Measurements from ENCODE around the gene PPHLN1.

The PPHLN1 gene

GRCh38 chr12:42325653-42326474, at the start of gene PPHLN1, which contains the start of gene ZCRB1:
TSS of gene PPHLN1 (plus strand) at chr12:42326167. CDS start at chr12:42335903, 9,736 bp downstream.
TSS of gene ZCRB1 (minus strand) at chr12:42326094. CDS start at chr12:42324102, 1,992 bp downstream.
- peak; percentile 87 for DNase-seq (ENCODE audit: low read depth)

GRCh38 chr12:42277396-42278127, 48.4 kb upstream of the PPHLN1 start:
- DNase-seq (ENCODE audit: low read depth): no peak

DNA sequence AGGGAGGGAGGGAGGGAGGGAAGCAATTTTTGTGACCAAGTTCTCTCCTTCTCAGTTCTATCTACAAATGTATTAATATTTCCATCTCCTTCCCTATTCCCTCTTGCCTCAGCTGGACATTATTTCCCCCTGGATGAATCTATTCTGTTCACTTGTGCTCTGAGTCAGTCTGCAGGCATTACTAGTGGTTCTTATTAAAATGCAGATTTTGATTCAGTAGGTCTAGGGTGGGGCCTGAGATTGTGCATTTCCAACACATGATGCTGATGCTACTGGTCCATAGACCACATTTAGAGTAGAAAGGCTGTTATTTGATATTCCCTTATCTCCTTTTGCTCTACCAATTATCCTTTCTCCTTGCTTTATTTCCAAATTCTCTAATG, 47.8 kb upstream of the PPHLN1 start:
- DNase-seq (ENCODE audit: low read depth): no peak

DNA sequence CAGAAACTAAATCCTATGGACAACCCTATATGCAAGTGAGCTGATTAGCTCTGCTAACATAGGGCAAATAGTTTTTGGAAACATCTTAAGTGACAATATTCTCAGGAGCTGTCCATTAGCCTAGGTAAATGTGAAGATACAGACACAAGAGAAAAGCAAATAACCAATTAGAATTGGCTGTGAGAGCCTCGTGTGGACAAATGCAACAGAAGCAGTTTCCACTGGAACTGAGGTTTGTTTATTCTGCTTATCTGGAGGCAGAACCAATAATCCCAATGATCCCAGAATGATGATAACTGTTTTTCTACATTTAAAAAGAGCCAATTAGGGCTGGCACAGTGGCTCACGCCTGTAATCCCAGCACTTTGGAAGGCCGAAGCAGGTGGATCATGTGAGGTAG, 44.7 kb upstream of the PPHLN1 start:
- no peak for DNase-seq (ENCODE audit: low read depth)

GRCh38 chr12:42281844-42282243, 44.1 kb upstream of the PPHLN1 start:
- no peak for DNase-seq (ENCODE audit: low read depth)

DNA sequence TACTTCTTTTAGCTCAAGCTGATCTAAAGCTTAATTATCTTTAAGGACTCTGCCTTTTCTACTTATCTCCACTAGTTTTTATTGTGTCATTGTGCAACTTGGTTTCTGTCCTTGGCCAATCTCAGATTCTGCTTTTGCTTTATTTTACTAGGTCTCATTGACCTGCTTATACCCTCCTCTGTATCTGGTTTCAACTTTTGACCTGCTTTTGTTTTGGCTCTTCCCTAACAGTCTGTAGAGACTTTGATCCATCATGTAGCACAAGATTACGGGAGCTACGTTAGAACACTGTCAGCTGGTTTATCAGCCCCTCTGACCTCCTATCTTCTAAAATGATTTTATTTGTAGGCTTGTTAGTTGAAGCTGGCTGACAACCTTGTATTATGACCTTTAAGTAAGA, 43.7 kb upstream of the PPHLN1 start:
- DNase-seq (ENCODE audit: low read depth): no peak

GRCh38 chr12:42283739-42284138, 42.2 kb upstream of the PPHLN1 start:
- DNase-seq (ENCODE audit: low read depth): no peak

DNA sequence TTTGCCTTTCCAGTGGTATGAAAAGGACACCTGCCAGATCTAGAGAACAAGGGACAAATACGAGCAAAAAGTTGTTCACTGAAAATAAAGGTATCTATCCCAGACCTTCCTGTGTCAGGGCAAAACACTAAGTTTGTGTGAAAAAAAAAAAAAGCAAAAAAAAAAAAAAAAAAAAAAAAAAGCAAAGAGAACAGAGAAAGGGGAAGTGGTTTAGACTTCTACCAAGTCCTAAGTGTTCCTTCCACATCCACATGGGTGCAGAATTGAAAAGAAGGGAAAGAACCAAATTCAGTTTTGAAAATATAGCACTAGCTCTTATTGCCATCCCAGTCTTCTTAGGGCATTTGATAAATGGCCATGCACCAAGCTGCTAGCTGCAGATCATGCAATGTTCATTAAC, 41.8 kb upstream of the PPHLN1 start:
- no peak for DNase-seq (ENCODE audit: low read depth)

DNA sequence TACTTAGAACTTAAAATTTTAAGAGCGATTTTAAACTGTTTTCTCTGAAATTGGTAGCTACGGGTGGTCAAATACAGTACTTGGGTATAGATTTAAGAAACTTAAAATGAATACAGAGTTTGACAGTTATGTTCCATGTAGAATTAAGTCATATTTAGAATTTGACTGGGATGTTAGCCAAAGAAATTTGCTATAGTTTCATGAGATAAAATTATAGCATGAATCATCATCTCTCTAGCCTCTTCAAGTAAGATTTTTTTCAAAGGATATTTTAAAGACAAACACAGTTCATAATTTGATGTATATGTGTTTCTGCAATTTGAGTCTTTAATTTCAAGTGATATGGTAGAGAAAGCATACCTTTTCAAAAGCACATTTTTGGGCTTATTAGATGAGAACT, 41.1 kb upstream of the PPHLN1 start:
- DNase-seq (ENCODE audit: low read depth): no peak

DNA sequence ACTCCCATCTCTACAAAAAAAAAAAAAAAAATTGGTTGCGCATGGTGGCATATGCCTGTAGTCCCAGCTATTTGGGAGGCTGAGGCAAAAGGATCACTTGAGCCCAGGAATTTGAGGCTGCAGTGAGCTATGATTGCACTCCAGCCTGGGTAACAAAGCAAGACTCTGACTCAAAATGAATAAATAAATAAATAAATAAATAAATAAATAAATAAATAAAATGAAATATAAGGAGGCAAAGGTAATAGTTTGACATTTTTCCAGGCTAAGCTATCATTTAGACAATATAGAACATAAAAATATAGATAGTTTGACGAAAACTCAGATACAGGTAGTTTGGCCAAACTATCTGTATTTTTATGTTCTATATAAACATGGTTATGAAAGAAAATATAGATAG, 40.5 kb upstream of the PPHLN1 start:
- DNase-seq (ENCODE audit: low read depth): no peak

- no peak for DNase-seq (ENCODE audit: low read depth)
Observed at GRCh38 chr12:42286741-42287140, 39.2 kb upstream of the PPHLN1 start.

GRCh38 chr12:42288544-42288943, 37.4 kb upstream of the PPHLN1 start:
- DNase-seq (ENCODE audit: low read depth): no peak

DNA sequence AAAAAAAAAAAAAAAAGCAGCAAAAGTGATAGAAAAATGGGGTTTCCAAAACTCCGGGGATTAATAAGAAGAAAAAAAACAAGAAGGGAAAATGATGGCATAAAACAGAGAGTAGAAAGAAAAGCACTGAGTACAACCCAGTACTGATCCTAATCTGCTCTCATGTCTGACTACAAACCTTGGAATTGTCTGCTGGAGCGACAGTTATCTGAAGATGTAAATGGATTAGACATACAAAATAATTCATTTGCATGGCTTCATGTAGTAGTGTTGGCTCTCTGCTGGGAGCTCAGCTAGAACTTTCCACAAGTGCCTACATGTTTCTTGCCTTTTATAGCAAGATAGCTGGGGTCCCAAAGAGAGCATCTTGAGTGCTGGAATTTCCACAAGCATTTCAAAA, 34.3 kb upstream of the PPHLN1 start:
- DNase-seq (ENCODE audit: low read depth): no peak

DNA sequence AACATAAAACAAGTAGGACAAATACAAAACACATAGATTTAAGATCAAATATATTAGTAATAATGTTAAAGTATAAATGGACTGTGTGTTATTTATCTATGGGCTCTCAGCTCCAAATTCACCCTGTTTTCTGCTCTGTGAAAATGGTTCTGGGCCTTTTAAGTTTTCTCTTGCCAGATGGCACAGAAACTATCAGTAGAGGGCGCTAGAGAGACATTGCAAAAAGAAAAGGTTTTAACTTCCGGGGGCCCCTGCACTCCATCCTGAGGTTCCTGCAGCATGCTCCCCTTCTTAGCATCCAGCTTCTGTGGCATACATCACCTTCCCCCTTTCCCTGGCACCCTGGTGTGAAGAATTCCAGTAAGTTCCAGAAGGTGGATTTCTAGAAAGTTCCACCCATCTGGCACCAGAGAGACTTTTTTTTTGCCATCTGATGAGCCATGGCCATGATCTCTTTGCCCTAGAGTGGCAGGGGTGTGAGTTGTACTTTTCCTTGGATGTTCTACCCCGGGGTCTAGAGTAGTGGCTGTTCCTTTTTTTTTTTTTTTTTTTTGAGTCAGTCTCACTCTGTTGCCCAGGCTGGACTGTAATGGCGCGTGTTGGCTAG, 29.4 kb upstream of the PPHLN1 start:
- DNase-seq (ENCODE audit: low read depth): peak; percentile 66

GRCh38 chr12:42298887-42299286, 27.1 kb upstream of the PPHLN1 start:
- DNase-seq (ENCODE audit: low read depth): no peak

DNA sequence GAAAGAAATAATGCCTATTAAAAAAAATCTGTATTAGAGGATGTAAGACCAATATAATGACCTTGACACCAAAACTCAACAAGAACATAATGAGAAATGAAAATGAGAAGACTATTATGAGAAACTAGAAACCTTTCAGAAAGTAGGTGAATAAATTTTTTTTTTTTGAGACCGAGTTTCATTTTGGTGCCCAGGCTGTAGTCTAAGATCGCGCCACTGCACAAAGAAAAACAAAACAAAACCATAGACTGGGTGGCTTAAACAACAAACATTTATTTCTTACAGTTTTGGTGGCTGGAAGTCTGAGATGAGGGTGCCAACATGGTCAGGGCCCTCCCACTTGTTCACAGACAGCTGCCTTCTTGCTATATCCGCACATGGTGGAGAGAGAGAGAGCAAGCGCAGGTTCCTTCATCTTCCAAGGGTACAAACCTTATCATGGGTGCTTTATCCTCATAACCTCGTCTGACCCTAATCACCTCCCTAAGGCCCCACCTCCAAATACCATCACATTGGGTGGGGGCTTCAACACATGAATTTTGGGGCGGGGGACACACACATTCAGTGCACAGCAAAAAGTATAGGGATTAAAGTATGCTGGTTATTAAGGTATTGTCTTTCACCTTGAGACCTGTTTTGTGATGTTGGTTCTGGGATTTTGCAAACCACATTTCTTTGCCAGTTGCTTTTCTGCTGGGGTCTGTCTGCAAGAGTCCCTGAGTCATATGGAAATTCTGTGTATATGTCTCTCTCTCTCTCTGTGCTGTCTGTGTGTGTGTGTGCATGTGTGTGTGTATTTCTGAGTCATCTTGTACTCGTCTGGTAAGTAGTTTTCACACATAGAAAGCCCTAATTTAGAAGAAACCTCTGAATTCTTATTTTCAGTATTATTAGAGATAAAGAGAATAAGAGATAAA, 26.3 kb upstream of the PPHLN1 start:
- peak; percentile 68 for DNase-seq (ENCODE audit: low read depth)

- no peak for DNase-seq (ENCODE audit: low read depth)
Observed at GRCh38 chr12:42306297-42306696, 19.7 kb upstream of the PPHLN1 start.

DNA sequence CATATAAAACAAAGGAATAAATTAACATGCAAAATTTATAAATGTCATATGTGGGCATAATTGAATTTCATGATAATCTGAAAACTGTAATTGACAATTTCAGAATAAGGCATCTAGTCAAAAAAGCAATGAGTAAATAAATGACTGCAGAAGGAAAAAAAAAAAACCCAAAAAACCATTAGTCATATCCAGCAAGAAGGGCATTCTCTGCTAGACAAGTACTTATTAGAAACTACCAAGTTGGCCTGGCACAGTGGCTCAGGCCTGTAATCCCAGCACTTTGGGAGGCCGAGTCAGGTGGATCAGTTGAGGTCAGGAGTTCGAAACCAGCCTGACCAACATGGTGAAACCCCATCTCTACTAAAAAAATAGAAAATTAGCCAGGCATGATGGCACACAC, 17.6 kb upstream of the PPHLN1 start:
- DNase-seq (ENCODE audit: low read depth): no peak

GRCh38 chr12:42309996-42310395, 16.0 kb upstream of the PPHLN1 start:
- DNase-seq (ENCODE audit: low read depth): no peak

- no peak for DNase-seq (ENCODE audit: low read depth)
Observed at GRCh38 chr12:42315108-42315507, 10.9 kb upstream of the PPHLN1 start.

- DNase-seq (ENCODE audit: low read depth): no peak
Observed at GRCh38 chr12:42320796-42321195, 5.2 kb upstream of the PPHLN1 start.

GRCh38 chr12:42322567-42322966, 3.4 kb upstream of the PPHLN1 start:
- no peak for DNase-seq (ENCODE audit: low read depth)
